H1 (cell line): ENCODE results near the gene ARHGEF3.

Experiments used
- EP300 ChIP-seq, 2 experiments: IDR thresholded peaks; 1 replicate in 1 of 2; 2 replicates in 1 of 2; pipeline ENCODE4 v1.6.1; 2011 to 2012; ENCODE audit warnings: low read depth in 2 of 2, low read length in 2 of 2, mild to moderate bottlenecking in 2 of 2, borderline replicate concordance in 1 of 2, inconsistent platforms in 1 of 2, moderate library complexity in 1 of 2
- SP1 ChIP-seq: IDR thresholded peaks from 2 replicates; pipeline ENCODE4 v1.6.1; 2011; ENCODE audit warnings: low read depth, low read length
- TF ChIP-seq, protein P1 (sequence below): IDR thresholded peaks from 2 replicates; pipeline ENCODE4 v1.6.1; 2011; ENCODE audit warnings: low read length, improper control_type of control experiment
- TF ChIP-seq, protein P2 (sequence below), 3 experiments: IDR thresholded peaks; 1 replicate in 2 of 3; 2 replicates in 1 of 3; pipeline versions ENCODE4 v1.5.1 to v1.6.1; 2011; ENCODE audit warnings: low read length in 3 of 3, mild to moderate bottlenecking in 3 of 3, inconsistent platforms in 2 of 3, low read depth in 1 of 3, moderate library complexity in 1 of 3; ENCODE audit not compliant: insufficient read depth in 1 of 3; ENCODE audit errors: control extremely low read depth in 1 of 3

DNA sequence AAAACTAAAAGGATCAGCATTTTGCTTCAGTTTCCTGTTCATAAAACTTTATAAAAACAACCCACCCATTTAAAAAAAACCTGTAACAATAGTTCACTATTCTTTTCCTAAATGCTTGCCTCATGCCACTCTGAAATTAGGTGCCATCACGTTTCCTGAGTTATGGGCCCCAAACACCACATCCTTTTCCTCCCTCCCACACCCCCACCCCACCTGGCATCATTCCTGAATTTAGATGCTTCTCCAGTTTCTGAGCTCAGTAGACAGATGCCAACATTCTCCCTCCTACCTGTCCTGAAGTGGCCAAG lies 11.9 kb upstream of the ARHGEF3 start:
- TF ChIP-seq, protein P1, sequence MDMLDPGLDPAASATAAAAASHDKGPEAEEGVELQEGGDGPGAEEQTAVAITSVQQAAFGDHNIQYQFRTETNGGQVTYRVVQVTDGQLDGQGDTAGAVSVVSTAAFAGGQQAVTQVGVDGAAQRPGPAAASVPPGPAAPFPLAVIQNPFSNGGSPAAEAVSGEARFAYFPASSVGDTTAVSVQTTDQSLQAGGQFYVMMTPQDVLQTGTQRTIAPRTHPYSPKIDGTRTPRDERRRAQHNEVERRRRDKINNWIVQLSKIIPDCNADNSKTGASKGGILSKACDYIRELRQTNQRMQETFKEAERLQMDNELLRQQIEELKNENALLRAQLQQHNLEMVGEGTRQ, result no peak
- TF ChIP-seq SP1 (no peak), EP300 (IDR thresholded peaks at IDR 0.05; ENCODE audit: borderline replicate concordance in 1 of 2, low read depth in 2 of 2, low read length in 2 of 2) (no peak)
- TF ChIP-seq, protein P2, sequence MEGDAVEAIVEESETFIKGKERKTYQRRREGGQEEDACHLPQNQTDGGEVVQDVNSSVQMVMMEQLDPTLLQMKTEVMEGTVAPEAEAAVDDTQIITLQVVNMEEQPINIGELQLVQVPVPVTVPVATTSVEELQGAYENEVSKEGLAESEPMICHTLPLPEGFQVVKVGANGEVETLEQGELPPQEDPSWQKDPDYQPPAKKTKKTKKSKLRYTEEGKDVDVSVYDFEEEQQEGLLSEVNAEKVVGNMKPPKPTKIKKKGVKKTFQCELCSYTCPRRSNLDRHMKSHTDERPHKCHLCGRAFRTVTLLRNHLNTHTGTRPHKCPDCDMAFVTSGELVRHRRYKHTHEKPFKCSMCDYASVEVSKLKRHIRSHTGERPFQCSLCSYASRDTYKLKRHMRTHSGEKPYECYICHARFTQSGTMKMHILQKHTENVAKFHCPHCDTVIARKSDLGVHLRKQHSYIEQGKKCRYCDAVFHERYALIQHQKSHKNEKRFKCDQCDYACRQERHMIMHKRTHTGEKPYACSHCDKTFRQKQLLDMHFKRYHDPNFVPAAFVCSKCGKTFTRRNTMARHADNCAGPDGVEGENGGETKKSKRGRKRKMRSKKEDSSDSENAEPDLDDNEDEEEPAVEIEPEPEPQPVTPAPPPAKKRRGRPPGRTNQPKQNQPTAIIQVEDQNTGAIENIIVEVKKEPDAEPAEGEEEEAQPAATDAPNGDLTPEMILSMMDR (IDR thresholded peaks at IDR 0.05; ENCODE audit: control extremely low read depth in 1 of 3, insufficient read depth in 1 of 3, low read depth in 1 of 3, low read length in 3 of 3), result no peak
